OCI-LY3 (cell line): ENCODE results near the gene LMBR1.

ENCODE experiments used
- EZH2phosphoT487 ChIP-seq: fragments of 200-600 bp; shearing (Covaris generic); IDR thresholded peaks from 2 replicates; pipeline ENCODE4 v1.6.1; 2018; ENCODE audit warnings: antibody characterized with exemption, mixed run types, low read depth
- TF ChIP-seq, protein P1 (sequence below): fragments of 200-600, 300-600 bp; sonication (generic); IDR thresholded peaks from 2 replicates; pipeline ENCODE4 v1.5.1; 2014; ENCODE audit warnings: antibody characterized with exemption, low read length, low read depth

DNA sequence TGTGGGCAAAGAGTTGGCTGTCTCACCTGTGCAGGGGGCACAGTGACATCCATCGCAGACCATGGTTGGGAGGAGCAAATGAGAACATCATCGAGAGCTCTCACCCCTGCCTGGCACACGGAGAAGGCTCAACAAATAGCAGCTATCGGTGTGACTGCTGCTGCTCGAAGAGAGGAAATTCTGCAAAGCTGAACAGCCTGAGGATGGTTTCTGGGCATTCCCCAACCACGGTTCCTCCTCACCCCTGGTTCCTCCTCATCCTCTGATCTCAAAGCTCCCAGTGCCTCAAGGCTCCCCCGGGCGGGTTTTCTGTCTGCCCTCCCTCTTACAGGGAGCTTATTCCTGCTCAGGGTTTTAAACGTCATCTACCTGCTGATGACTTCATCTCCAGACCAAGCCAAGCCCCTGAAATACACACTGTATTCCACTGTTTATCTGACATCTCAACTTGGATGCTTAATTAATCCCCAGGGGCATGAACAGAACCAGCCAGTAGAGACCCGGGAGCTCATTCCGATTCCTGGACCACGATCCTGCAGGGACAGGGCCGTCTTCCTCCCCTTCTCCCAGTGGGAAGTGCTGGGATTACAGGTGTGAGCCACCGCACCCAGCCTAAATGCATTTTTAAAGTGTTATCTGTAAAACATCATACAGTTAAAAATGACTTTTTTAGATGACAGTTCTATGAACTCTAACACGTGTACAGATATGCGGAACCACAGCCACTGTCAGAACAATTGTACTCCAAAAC, 37.0 kb upstream of the LMBR1 start:
- TF ChIP-seq, protein P1, sequence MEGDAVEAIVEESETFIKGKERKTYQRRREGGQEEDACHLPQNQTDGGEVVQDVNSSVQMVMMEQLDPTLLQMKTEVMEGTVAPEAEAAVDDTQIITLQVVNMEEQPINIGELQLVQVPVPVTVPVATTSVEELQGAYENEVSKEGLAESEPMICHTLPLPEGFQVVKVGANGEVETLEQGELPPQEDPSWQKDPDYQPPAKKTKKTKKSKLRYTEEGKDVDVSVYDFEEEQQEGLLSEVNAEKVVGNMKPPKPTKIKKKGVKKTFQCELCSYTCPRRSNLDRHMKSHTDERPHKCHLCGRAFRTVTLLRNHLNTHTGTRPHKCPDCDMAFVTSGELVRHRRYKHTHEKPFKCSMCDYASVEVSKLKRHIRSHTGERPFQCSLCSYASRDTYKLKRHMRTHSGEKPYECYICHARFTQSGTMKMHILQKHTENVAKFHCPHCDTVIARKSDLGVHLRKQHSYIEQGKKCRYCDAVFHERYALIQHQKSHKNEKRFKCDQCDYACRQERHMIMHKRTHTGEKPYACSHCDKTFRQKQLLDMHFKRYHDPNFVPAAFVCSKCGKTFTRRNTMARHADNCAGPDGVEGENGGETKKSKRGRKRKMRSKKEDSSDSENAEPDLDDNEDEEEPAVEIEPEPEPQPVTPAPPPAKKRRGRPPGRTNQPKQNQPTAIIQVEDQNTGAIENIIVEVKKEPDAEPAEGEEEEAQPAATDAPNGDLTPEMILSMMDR = no peak
- TF ChIP-seq EZH2phosphoT487 = no peak
